AG09309 (cell line): Measurements from ENCODE around the gene YTHDC2.
A peak's percentile ranks its signal among the peaks of the same experiment; 100 is the strongest.

Source experiments
- DNase-seq: peaks from one replicate; pipeline ENCODE4 v3.0.0-alpha.2; 2010; ENCODE audit warnings: low read depth
- H3K4me3 ChIP-seq: 2 replicates; pipeline ENCODE4 v1.5.1; 2011; ENCODE audit warnings: mild to moderate bottlenecking, low read depth, low read length, moderate library complexity; ENCODE audit not compliant: control insufficient read depth
- TF ChIP-seq, protein P1 (sequence below): IDR thresholded peaks from 2 replicates; pipeline ENCODE4 v1.5.1; 2011; ENCODE audit warnings: mild to moderate bottlenecking, low read depth, low read length, inconsistent platforms; ENCODE audit not compliant: insufficient read depth, control insufficient read depth; ENCODE audit errors: missing control alignments

The YTHDC2 gene

GRCh38 chr5:113513384-113514288 lies at the start of gene YTHDC2:
Gene YTHDC2 (plus strand): TSS chr5:113513694. CDS start chr5:113513896, 202 bp downstream.
- H3K4me3 ChIP-seq: peak within 1 kb of the TSS; percentile 71
- DNase-seq: peak; percentile 18
- TF ChIP-seq, protein P1, sequence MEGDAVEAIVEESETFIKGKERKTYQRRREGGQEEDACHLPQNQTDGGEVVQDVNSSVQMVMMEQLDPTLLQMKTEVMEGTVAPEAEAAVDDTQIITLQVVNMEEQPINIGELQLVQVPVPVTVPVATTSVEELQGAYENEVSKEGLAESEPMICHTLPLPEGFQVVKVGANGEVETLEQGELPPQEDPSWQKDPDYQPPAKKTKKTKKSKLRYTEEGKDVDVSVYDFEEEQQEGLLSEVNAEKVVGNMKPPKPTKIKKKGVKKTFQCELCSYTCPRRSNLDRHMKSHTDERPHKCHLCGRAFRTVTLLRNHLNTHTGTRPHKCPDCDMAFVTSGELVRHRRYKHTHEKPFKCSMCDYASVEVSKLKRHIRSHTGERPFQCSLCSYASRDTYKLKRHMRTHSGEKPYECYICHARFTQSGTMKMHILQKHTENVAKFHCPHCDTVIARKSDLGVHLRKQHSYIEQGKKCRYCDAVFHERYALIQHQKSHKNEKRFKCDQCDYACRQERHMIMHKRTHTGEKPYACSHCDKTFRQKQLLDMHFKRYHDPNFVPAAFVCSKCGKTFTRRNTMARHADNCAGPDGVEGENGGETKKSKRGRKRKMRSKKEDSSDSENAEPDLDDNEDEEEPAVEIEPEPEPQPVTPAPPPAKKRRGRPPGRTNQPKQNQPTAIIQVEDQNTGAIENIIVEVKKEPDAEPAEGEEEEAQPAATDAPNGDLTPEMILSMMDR: peak; percentile 22

GRCh38 chr5:113474100-113474728 lies 39.3 kb upstream of the YTHDC2 start:
- TF ChIP-seq, protein P1: no peak
- H3K4me3 ChIP-seq: no peak overlapping the region
- no peak for DNase-seq

- no peak overlapping the region for H3K4me3 ChIP-seq
- TF ChIP-seq, protein P1: no peak
- DNase-seq: no peak
Observed at GRCh38 chr5:113478691-113479090, 34.8 kb upstream of the YTHDC2 start.

DNA sequence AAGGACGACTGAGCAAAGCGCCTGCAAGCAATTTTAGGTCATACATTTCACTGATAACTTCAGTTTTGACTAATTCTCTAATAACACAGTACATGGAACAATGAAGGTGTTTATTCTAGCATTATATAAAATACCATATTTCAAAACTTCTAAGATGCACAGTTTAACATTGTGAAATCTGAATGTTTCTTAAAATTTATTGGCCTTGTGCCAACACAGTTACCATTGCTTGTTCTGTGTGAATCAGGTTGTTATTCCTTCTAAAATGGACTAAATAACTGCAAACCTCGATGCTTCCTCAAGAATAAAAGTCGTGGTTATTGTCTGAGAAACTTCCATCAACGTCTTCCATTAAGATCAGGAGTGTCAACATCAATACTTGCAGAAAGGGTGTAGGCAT lies 33.3 kb upstream of the YTHDC2 start:
- TF ChIP-seq, protein P1: no peak
- no peak overlapping the region for H3K4me3 ChIP-seq
- no peak for DNase-seq

- peak overlapping the region; percentile 78 for H3K4me3 ChIP-seq
- TF ChIP-seq, protein P1: no peak
- DNase-seq: no peak
Observed at GRCh38 chr5:113487416-113487780, 26.1 kb upstream of the YTHDC2 start.

DNA sequence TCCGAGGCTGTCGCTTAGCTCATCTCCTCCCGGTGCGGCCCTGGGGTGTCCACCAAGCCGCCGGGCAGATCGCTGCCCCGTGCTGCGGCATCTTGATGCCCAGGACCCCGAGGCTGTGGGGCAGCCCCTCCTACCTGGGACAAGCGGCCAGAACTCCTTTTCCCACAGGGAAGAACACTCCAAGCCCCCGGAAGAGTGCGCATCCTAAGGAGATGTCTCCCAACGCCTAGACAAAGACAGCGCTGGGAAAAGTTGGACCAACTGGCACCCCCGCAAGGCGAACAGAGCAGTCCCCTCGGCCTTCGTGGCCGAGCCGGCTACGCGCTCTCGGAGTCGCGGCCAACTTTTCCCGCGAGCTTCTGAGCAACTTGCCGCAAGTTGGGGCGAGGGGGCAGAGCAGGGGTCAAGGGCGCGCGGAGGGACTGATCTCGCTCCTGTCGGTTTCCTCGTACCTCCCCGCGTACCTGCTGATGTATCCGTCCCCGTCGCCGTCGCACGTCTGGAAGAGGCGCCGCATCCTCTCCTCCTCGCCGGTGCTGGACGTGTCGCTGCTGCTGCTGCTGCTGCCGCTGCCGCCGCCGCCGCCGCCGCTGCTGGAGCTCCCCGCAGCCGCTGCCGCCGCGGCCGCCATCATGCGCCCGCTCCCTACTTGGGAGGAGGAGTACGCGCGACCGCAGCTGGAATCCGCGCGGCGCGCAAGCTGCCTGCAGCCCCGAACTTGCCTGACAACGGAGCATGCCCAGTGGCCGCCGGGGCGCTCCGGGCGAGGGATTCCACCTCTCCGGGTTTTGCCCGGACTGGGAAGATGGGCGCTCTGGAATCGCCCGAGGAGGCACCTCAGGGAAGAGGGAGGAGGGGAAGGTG lies 25.5 kb upstream of the YTHDC2 start, which contains the start of gene MCC:
MCC (minus strand) TSS at position 673 of the 864 bp plus-strand sequence.
- peak; percentile 70 for DNase-seq

More for the DNA sequence above, 25.5 kb upstream of the YTHDC2 start, which contains the start of gene MCC:
- TF ChIP-seq, protein P1: no peak
- peak within 1 kb of the TSS; percentile 78 for H3K4me3 ChIP-seq
